SK-N-SH (cell line): ENCODE measurements around the gene GPR25.

Experiments used
- CHD2 ChIP-seq: fragments of 150-350 bp; IDR thresholded peaks from 2 replicates; pipeline ENCODE4 v1.6.1; 2018; ENCODE audit warnings: low read length; ENCODE audit not compliant: partially characterized antibody
- CTCF ChIP-seq: fragments of 200-600 bp; sonication (generic); IDR thresholded peaks from 2 replicates; pipeline ENCODE4 v1.6.1; 2017; ENCODE audit warnings: antibody characterized with exemption, mild to moderate bottlenecking, moderate library complexity
- ELF1 ChIP-seq: IDR thresholded peaks from 2 replicates; pipeline ENCODE4 v1.4.0; 2012
- EP300 ChIP-seq, 2 experiments: IDR thresholded peaks; 2 replicates each; pipeline versions ENCODE4 v1.4.0 to v1.6.1; 2012; ENCODE audit warnings: borderline replicate concordance in 1 of 2, low read depth in 1 of 2, low read length in 1 of 2
- GATA2 ChIP-seq: sonication (generic); formaldehyde crosslinking; IDR thresholded peaks from 2 replicates; pipeline ENCODE4 v1.5.0; 2020; ENCODE audit warnings: mild to moderate bottlenecking, missing genetic modification reagents
- MEF2A ChIP-seq: IDR thresholded peaks from 2 replicates; pipeline ENCODE4 v1.4.0; 2012; ENCODE audit warnings: low read depth, borderline replicate concordance
- NRF1 ChIP-seq: IDR thresholded peaks from 2 replicates; pipeline ENCODE4 v1.6.1; 2012; ENCODE audit warnings: low read depth, mild to moderate bottlenecking, low read length
- POLR2AphosphoS5 ChIP-seq: IDR thresholded peaks from 2 replicates; pipeline ENCODE4 v1.6.1; 2012; ENCODE audit warnings: low read depth, low read length
- SMC3 ChIP-seq: IDR thresholded peaks from 2 replicates; pipeline ENCODE4 v1.6.1; 2012; ENCODE audit warnings: low read depth, low read length, improper control_type of control experiment
- YY1 ChIP-seq: IDR thresholded peaks from 2 replicates; pipeline ENCODE4 v1.4.0; 2012; ENCODE audit warnings: low read depth, mild to moderate bottlenecking

DNA sequence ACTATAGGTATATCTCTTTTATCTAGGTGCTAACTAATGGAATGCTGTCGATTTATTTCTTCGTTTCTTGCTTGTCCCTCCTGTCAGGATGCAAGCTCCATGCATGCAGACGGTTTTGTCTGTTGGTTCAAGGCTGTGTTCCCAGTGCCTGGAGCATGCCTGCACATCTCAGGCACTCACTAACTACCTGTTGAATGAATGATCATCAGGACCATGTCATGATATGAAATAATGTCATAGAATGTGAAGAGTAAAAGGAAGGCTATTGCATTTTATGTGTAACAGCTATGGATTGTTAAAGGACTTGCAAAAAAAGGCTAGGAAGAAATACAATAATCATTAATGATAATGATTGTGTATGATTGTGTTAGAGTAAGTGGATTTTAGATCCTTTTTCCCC, 4.2 kb downstream of the GPR25 start:
- TF ChIP-seq CHD2: no peak
- no peak for TF ChIP-seq GATA2
- no peak for TF ChIP-seq POLR2AphosphoS5
- no peak for TF ChIP-seq ELF1
- no peak for TF ChIP-seq MEF2A
- TF ChIP-seq CTCF: no peak
- TF ChIP-seq SMC3: no peak
- no peak for TF ChIP-seq YY1
- TF ChIP-seq NRF1: no peak
- TF ChIP-seq EP300 (IDR thresholded peaks at IDR 0.05; ENCODE audit: borderline replicate concordance in 1 of 2, low read depth in 1 of 2, low read length in 1 of 2): no peak
